ENCODE data around the gene SEZ6.
"Not testable (repeated sequence)": the region's sequence is repeated elsewhere in the genome, so short reads cannot be mapped to it uniquely, and the experiment has no call there.

Gene SEZ6

GRCh38 chr17:28951991-28952975 is 53.5 kb downstream of the SEZ6 start:
- peak; percentile 98 for DNase-seq

GRCh38 chr17:28951428-28951990 is 54.3 kb downstream of the SEZ6 start, which contains the start of gene PHF12:
Gene PHF12, minus strand, starts transcription at chr17:28951518. Its CDS starts 558 bp downstream, at chr17:28950960.
- peak; percentile 98 for DNase-seq

DNA sequence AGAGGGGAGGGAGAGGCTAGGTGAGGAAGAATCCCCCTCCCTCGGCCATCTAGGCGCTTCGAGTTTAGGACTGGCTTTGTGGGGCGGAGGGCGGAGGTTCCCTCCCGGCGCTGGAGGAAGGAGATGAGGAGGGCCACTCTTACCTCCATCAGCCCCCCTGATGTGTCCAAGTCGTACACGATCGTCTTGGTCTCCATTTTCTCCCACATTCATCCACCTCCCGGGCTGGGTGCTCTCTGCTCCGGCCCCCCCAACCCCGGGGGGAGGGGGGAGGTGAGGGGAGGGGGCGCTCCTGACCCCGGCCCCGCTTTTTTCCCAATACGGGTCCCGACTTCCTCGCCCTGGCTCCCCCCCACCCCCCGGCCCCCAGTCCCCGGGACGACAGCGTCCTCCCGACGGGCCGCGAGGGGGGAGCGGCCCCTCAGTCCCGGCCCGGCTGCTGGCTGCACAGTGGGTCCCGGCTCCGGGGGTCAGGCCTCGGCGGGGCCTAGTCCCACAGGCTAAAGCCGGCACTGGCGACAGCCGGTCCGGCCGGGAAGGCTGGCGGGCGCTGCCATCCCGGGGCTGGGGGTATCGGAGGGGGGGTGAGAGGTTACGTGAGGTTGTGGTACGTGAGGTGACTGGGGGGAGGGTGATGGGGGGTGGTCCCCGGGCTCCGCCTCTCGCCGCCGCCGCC is 54.9 kb downstream of the SEZ6 start:
- DNase-seq, result no peak

- DNase-seq, result peak; percentile 70
Observed at GRCh38 chr17:28950017-28950751, 55.6 kb downstream of the SEZ6 start.

GRCh38 chr17:28949185-28950016 is 56.4 kb downstream of the SEZ6 start:
- DNase-seq, result peak; percentile 91

DNA sequence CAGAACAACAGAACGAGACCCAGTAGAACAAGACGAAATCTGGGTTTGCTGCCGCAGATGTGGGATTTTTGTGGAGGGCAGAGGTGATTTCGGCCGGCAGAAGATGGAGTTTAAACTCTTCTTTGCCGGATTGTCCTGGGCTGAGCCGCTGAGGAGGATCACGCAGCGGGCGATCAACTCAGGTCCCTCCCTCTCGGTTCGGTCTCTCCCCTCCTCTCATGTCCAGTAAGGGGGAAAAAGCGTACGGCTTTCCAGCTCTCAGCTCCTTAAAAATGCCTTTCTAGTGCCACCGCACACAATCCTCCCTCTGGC is 57.0 kb downstream of the SEZ6 start:
- DNase-seq, result no peak

DNA sequence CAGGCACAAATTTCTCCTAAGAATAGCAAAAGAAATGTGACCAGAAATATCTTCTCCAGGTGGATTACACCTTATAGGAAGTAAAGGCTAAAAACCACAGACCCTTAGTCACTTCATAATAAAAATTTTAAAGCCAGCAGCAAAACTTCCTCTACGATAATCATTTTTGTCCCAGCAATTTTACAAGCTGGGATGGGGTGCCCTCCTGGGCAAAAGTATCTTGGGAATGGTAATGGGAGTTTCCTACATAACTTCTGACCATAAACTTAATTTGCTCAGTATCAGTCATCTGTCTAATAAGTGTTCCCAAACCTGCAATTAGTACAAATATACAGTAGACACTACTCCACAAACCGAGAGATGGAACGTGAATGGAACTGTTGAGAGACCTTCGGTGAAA is 57.5 kb downstream of the SEZ6 start:
- DNase-seq, result no peak

DNA sequence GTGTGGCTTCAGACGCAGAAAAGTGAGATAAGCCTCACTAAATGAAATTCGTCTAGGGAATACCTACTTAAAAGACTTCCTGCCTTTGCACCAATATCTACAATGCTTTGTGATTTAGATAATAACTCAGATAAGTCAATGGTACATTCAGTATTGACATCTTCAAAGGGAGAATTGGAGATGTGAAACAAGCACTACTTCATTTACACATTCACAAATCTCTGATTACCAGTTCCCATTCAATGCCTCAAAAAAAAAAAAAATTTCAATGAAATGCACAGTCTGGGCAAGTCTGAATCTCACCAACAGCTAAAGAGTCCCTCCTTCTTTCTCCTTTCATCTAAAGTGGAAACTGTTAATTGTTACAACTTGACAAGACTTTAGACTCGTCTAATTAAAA is 58.2 kb downstream of the SEZ6 start:
- DNase-seq, result no peak

- no peak for DNase-seq
Observed at GRCh38 chr17:28946239-28946638, 59.6 kb downstream of the SEZ6 start.

DNA sequence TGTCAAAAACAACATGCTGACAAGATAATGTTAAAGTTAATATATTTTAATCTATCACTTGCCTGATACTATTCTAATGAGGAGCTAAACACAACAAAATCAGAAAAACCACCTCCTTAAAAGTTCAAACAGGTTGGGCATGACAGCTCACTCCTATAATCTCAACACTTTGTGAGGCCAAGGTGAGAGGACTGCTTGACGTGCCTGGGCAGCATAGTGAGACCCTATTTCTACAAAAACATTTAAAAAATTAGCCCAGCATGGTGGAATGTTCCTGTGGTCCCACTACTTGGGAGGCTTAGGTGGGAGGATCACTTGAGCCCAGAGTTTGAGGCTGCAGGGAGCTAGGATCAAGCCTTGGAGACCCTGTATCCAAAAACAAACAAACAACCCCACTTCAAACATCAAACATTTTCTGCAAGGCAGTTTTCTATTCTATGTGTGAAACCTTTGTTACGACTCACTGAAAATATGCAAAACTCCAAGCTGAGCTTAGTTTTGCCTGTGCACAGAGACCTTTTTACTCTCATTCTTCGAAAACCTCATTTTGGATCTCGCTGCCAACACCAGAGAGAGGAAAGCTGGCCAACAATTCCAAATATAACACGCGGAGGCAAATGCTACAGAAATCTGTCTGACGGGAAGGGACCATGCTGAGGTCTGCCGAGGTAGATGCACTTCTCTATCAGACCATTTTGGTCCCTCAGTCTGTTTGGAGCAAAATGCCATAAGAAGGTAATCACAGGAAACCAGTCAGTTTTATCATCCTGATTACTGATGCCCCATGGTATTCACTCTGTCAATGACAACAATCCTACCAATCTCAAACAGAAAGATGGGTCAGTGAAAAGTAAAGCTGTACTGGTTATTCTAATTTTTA is 60.7 kb downstream of the SEZ6 start:
- no peak for DNase-seq

- no peak for DNase-seq
Observed at GRCh38 chr17:28944343-28944742, 61.5 kb downstream of the SEZ6 start.

DNA sequence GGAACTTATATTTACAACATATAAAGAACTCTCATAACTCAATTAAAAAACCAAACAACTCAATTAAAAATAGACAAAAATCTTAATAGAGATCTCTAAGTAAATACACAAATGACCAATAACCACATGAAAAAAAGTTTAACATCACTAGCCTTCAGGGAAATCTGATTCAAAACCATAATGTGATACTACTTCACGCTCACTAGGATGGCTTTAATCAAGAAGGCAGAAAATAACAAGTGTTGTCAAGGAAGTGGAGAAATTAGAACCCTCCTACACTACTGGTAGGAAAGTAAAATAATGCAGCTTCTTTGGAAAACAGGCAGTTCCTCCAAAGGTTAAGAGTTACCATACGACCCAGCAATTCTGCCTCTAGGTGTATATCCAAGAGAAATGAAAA is 62.9 kb downstream of the SEZ6 start:
- no peak for DNase-seq

DNA sequence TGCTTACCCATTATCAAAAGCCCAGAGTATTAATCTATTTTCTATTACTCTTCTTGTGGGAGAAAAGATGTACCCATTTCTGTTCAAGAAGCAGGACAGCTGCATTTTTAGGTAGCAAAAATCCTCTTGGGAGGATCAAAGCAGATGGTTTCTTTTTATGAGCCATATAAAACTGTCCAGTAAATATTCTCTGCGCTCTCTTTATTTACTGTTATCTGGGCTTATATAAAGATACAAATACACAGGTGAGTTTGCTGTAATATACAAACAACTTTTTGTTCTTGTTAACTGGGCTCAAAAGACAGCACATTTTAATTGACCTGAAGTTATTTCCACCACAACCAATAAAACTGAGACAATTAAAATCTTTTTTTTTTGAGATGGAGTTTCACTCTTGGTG is 64.6 kb downstream of the SEZ6 start:
- DNase-seq, result no peak

- DNase-seq, result no peak
Observed at GRCh38 chr17:28940675-28941074, 65.2 kb downstream of the SEZ6 start.

GRCh38 chr17:28940142-28940541 is 65.7 kb downstream of the SEZ6 start:
- no peak for DNase-seq

DNA sequence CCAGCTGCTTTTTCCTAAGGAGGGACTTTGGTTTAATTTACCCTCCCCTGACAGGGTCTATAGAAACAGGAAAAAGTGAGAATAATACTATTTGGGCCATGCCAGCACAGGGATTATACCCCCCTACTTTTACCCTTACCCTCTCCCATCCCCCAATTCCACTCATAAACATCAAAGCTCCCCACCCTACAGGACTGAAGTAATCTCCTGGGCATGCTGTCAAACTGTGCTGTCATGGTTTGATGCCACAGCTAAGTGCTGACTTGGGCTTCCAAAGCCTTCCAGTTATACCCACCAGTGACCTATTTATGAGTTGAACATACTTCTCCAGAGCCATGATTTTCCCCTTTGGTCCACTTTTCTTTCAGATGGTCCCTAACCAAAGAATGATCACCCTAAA is 67.3 kb downstream of the SEZ6 start:
- no peak for DNase-seq

DNA sequence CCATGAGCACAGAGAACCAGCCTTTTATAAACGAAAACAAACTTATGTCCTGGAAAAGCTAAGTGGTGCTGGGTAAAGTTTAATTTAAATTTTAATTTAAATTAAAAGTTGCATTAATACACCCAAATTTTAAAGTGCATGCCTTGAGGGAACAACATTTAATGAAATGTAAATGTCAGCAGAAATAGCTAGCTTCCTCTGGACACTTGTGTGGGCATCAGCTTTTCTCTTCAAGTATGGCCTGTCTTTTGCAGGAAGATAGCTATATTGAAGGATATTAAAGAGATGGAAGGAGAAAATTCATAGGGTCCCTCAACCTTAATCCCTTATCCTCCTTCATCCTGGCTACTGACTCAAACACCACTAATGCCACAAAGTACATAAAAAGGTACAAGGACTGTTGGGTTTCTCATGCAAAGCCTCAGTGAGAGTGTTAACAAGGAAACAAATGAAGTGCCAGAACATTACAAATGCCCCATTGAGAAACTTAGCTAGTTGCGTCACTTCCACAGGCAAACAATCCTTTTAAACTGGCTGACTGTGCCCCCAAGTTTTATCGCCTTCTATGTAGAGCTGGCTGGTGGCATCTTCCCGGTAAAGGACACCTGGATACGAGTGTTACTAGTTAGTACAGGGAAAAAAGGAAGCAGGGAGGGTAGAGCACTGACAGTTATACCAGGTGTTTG is 68.6 kb downstream of the SEZ6 start:
- no peak for DNase-seq

DNA sequence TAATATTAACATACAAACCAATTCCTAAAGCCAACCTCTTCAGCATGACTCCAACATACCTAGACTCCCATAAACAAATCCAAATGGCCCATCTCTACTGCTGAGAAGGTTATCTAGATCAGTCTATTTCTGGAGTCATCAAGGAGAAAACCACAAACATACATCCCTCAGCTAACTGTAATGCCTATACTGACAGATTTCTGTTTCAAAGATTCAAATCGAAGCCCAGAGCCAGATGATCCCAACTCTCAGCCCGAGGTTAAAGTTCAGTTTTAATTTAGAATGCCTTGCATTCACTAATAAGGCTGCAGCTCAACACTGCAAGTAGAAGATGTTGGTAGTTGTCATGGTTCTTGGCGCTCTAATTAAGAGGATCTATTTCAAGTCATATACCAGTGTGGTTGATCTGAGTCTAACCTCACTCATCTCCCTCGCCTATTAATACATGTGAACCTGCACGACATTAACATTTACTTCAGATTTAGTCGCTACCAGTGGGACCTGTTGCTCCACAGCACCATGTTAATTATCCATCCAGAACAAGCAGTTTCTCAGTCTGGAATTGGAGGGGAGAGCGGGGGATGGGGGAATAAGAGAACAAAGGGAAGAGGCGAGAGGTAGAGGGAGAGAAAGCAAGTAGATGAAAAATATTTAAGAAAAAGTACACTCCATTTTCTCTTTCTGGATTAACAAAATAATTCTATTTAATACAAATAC is 69.9 kb downstream of the SEZ6 start:
- no peak for DNase-seq

- DNase-seq, result not testable (repeated sequence)
Observed at GRCh38 chr17:28934508-28934907, 71.3 kb downstream of the SEZ6 start.

DNA sequence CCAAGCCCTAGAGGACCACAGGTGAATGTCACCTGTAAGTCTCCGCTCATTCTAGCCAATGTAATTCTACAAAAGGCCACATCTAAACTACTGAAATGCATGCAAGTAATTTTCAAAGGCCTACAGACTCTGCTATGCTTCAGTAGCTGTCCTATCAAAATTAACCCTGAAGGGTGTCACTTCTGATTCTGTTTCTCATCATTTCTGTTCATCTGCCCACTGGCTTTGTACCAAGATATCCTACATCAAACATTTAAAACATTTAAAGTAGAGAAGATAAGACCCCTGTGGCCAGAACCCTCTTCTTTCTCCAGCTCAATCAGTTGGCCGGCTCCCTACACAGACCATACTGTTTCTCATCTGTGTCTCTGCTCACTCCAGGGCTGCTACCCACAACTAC is 76.0 kb downstream of the SEZ6 start:
- no peak for DNase-seq
